ENCODE measurements around the gene PAX7. TPM values are rescaled to one million over a fixed set of nuclear protein-coding genes. Genes with fewer than 3 reads are reported as not detected.

PAX7 gene
- total RNA-seq, 6 experiments from 2014 or later = not detected

GRCh38 chr1:18633422-18634155, 2.9 kb downstream of the PAX7 start:
- H3K9me3 Mint-ChIP-seq = no peaks in the 10 kb centered on the region; the same call in 1 of the 2 replicates
- no peak for TF ChIP-seq CTCF (IDR thresholded peaks at IDR 0.05)
- no peak for DNase-seq
- no peaks in the 10 kb centered on the region for H3K36me3 Mint-ChIP-seq (ENCODE audit: low read depth)
- H3K27ac Mint-ChIP-seq = no peak overlapping the region
- H3K4me3 Mint-ChIP-seq = no peak overlapping the region
- no peaks in the 10 kb centered on the region for H3K4me1 Mint-ChIP-seq (ENCODE audit: low read depth)
- peaks cover 81% of the 10 kb centered on the region for H3K27me3 Mint-ChIP-seq (ENCODE audit: insufficient read depth)

GRCh38 chr1:18634276-18634675, 3.6 kb downstream of the PAX7 start:
- Mint-ChIP-seq H3K27ac (no peak overlapping the region), H3K27me3 (ENCODE audit: insufficient read depth) (peaks cover 82% of the 10 kb centered on the region), H3K36me3 (ENCODE audit: low read depth) (no peaks in the 10 kb centered on the region), H3K4me3 (no peak overlapping the region), H3K4me1 (ENCODE audit: low read depth) (no peaks in the 10 kb centered on the region), H3K9me3 (no peaks in the 10 kb centered on the region; the same call in 1 of the 2 replicates)
- no peak for DNase-seq
- no peak for TF ChIP-seq CTCF (IDR thresholded peaks at IDR 0.05)

GRCh38 chr1:18635070-18635577, 4.5 kb downstream of the PAX7 start:
- no peak for DNase-seq
- no peak overlapping the region for H3K27ac Mint-ChIP-seq
- H3K9me3 Mint-ChIP-seq = no peaks in the 10 kb centered on the region; the same call in 1 of the 2 replicates
- H3K27me3 Mint-ChIP-seq (ENCODE audit: insufficient read depth) = peaks cover 84% of the 10 kb centered on the region
- no peaks in the 10 kb centered on the region for H3K36me3 Mint-ChIP-seq (ENCODE audit: low read depth)
- TF ChIP-seq CTCF (IDR thresholded peaks at IDR 0.05) = no peak
- H3K4me1 Mint-ChIP-seq (ENCODE audit: low read depth) = no peaks in the 10 kb centered on the region
- H3K4me3 Mint-ChIP-seq = no peak overlapping the region

DNA sequence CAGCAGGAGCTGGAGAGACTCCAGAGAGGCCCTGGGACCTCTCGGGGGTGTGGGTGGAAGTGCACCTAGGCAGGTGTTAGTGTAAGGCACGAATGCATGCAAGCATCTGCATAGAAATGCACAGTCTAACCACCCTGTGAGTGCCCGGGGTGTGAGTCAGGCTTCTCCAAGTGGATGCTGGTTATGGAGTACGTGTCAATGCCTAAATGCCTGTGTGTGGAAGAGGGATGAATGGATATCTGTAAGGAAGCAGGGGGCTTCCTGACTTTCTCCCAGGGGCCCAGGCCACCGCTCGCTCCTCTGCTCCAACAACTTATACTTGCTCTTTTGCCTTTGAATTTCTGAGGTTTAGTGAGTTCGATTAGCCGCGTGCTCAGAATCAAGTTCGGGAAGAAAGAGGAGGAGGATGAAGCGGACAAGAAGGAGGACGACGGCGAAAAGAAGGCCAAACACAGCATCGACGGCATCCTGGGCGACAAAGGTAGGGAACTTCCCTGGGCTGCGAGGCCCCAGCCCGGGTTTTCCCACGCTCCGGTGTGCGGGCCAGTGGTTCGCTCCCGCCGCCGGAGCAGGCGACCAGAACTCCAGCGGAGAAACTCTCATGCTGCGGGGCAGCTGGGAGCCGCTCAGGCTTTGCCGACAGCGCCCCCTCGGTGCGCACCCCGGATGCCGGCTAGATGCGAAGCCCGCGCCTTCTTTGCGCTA, 5.4 kb downstream of the PAX7 start:
- DNase-seq = peak; percentile 3
- no peak overlapping the region for H3K4me3 Mint-ChIP-seq
- no peak for TF ChIP-seq CTCF (IDR thresholded peaks at IDR 0.05)
- no peaks in the 10 kb centered on the region for H3K4me1 Mint-ChIP-seq (ENCODE audit: low read depth)
- H3K27ac Mint-ChIP-seq = no peak overlapping the region
- H3K9me3 Mint-ChIP-seq = no peaks in the 10 kb centered on the region; the same call in 1 of the 2 replicates
- H3K36me3 Mint-ChIP-seq (ENCODE audit: low read depth) = no peaks in the 10 kb centered on the region
- peaks cover 85% of the 10 kb centered on the region for H3K27me3 Mint-ChIP-seq (ENCODE audit: insufficient read depth)

DNA sequence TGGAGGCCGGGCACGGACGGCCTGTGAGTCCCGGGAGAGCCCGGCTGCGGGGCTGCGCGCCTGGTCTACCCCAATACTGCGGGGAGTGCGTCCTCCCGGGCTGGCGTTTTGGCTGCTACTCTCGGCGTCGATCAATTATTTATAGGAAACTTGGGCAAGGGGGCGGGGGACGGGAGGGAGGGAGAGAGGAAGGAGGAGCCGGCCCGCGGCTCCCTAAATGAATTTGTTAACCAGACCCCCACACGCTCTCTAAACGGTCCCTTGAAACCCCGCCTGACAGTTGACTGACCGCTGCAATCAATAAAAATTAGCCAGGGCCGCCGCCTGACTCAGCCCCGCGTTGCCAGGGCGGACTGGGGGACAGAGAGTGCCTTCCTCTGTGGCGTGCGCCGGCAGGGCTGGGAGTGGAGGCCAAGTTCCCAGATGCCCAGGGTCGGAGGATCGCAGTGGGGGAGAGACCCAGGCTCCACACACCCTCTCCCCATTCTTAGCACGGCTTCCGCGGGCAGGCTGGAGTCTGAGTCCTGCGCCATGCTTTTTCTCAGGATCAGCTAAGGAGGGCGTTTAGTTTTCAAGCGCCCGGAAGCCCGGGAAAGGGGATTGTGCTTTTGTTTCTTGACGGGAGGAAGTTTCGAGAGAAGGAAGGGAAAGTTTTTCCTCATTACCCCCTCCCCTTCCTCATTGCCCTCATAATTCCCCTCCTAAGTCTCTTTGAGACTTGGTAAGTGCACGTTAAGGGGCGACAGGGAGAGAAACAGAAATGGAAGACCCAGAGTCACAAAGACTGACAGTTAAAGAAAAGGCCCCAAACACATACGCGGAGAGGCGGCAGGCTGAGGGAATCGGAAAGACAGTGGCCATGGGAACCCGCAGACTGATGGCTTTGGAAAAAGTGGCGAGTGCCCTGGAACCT, 6.2 kb downstream of the PAX7 start:
- no peak overlapping the region for H3K4me3 Mint-ChIP-seq
- no peaks in the 10 kb centered on the region for H3K36me3 Mint-ChIP-seq (ENCODE audit: low read depth)
- no peaks in the 10 kb centered on the region for H3K4me1 Mint-ChIP-seq (ENCODE audit: low read depth)
- DNase-seq = no peak
- TF ChIP-seq CTCF (IDR thresholded peaks at IDR 0.05) = no peak
- H3K27ac Mint-ChIP-seq = no peak overlapping the region
- peaks cover 89% of the 10 kb centered on the region for H3K27me3 Mint-ChIP-seq (ENCODE audit: insufficient read depth)
- H3K9me3 Mint-ChIP-seq = no peaks in the 10 kb centered on the region; the same call in 1 of the 2 replicates
